Kidney (tissue), 14 donors: ENCODE measurements around the gene KANTR. TPM values are rescaled to one million over a fixed set of nuclear protein-coding genes. Genes with fewer than 3 reads are reported as not detected.
A peak's percentile ranks its signal among the peaks of the same experiment; 100 is the strongest.

Experiments
- DNase-seq, 5 donors: peaks; one replicate each; pipeline ENCODE4 v3.0.0-alpha.2; 2013 to 2020
- FAIRE-seq: peaks from 2 replicates; lab custom pipeline; 2012; peaks lifted over from hg19 to GRCh38; lab: Jason Lieb, UNC
- H3K27ac ChIP-seq, 2 donors: one replicate each; pipeline ENCODE4 v1.7.0; 2013; ENCODE audit warnings: low read depth in 2 of 2, low read length in 2 of 2, inconsistent platforms in 1 of 2
- H3K27me3 ChIP-seq: one replicate; pipeline ENCODE4 v1.7.1; 2013; ENCODE audit warnings: low read length, inconsistent platforms; ENCODE audit not compliant: control insufficient read depth, insufficient read depth
- H3K36me3 ChIP-seq, 3 donors: one replicate each; pipeline versions ENCODE4 v1.7.0 to v1.7.1; 2013; ENCODE audit warnings: low read length in 3 of 3, control low read depth in 1 of 3, inconsistent platforms in 1 of 3; ENCODE audit not compliant: insufficient read depth in 3 of 3, control insufficient read depth in 2 of 3
- H3K4me1 ChIP-seq, 3 donors: one replicate each; pipeline versions ENCODE4 v1.7.0 to v1.7.1; 2013; ENCODE audit warnings: low read length in 3 of 3, inconsistent platforms in 1 of 3, low read depth in 1 of 3; ENCODE audit not compliant: control insufficient read depth in 2 of 3, insufficient read depth in 2 of 3
- H3K4me3 ChIP-seq, 3 donors: one replicate each; pipeline versions ENCODE4 v1.7.0 to v1.8.1; 2013; ENCODE audit warnings: low read length in 3 of 3, control low read depth in 1 of 3, inconsistent platforms in 1 of 3
- H3K9ac ChIP-seq, 3 donors: one replicate each; pipeline versions ENCODE4 v1.7.0 to v1.7.1; 2013; ENCODE audit warnings: low read length in 3 of 3, control low read depth in 1 of 3, inconsistent platforms in 1 of 3
- H3K9me3 ChIP-seq, 3 donors: one replicate each; pipeline versions ENCODE4 v1.7.0 to v1.7.1; 2013; ENCODE audit warnings: low read length in 3 of 3, control low read depth in 1 of 3, inconsistent platforms in 1 of 3; ENCODE audit not compliant: control insufficient read depth in 2 of 3, insufficient read depth in 1 of 3
- intact Hi-C: fragments of 100-400 bp; cut with DNase I; formaldehyde crosslinking; loops from one replicate; pipeline ENCODE4 v1.11.1; 2022
- polyA plus RNA-seq: library from polyadenylated mRNA; stranded (reverse); fragments of 350-450 nt; fragmentation: Illumina TruSeq; extraction: RNeasy Lipid Tissue Mini Kit (QIAGEN cat#74804); gene quantifications from one replicate; pipeline ENCODE4 v1.2.3, GENCODE V29; 2014; ENCODE audit warnings: low read depth, low replicate concordance; ENCODE audit not compliant: insufficient read depth
- total RNA-seq: library from RNA; stranded (reverse); fragmentation: NEBNext Ultra II Directional; extraction: Animal tissue kit (Norgen Biotek cat#: 25700); gene quantifications from one replicate; pipeline ENCODE4 v1.2.1, GENCODE V29; 2021
- TF ChIP-seq, protein P1 (sequence below): IDR thresholded peaks from 3 replicates; pipeline ENCODE4 v1.5.1; 2012; ENCODE audit warnings: mild to moderate bottlenecking, moderate library complexity, borderline replicate concordance; ENCODE audit not compliant: insufficient read depth; ENCODE audit errors: extremely low read depth
- donor health status: control.
- donor health status: control.
- donor health status: control.
- donor health status: control.
- donor health status: control.
- donor health status: DM: yes; HTN: yes; CAD: no.
- donor health status: Normal renal cell carcinoma (clear cell type).

The KANTR gene
- total and polyA plus RNA-seq, 2 donors from 2014 or later, result 3.7 to 11.5 TPM

DNA sequence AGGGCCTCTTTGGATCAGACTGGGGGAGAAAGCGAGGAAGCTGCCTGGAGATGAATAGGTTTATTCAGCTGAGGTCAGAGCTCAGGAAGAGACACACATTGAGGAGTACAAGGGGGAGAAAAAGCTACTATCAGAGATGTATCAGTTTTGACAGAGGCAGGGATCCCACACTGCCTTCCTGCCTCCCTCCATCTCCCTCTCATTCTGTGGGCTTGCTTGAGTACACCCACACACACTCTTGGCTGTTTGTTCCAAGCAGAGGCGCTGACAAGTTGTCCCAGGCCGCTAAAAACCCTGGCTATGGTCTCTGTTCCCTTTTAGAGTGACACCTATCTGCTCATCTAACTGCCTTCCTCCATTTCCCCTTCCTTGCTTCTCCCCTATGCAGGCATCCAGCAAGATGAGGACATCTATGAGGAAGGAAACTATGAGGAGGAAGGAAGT lies 6.5 kb upstream of the KANTR start:
- Histone ChIP-seq H3K4me3 (no peak overlapping the region), H3K9ac (no peak overlapping the region), H3K27me3 (peaks cover 4% of the 10 kb centered on the region), H3K4me1 (peaks cover 0 to 4% (median 0%) of the 10 kb centered on the region in 3 donors), H3K27ac (peak overlapping the region in 1 of 2 donors; percentile 90), H3K9me3 (no peaks in the 10 kb centered on the region), H3K36me3 (peaks cover 0 to 8% (median 4%) of the 10 kb centered on the region in 3 donors)
- FAIRE-seq, result no peak
- intact Hi-C loops, result no loop called here
- no peak for DNase-seq
- TF ChIP-seq, protein P1, sequence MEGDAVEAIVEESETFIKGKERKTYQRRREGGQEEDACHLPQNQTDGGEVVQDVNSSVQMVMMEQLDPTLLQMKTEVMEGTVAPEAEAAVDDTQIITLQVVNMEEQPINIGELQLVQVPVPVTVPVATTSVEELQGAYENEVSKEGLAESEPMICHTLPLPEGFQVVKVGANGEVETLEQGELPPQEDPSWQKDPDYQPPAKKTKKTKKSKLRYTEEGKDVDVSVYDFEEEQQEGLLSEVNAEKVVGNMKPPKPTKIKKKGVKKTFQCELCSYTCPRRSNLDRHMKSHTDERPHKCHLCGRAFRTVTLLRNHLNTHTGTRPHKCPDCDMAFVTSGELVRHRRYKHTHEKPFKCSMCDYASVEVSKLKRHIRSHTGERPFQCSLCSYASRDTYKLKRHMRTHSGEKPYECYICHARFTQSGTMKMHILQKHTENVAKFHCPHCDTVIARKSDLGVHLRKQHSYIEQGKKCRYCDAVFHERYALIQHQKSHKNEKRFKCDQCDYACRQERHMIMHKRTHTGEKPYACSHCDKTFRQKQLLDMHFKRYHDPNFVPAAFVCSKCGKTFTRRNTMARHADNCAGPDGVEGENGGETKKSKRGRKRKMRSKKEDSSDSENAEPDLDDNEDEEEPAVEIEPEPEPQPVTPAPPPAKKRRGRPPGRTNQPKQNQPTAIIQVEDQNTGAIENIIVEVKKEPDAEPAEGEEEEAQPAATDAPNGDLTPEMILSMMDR, result no peak

GRCh38 chrX:53088136-53088974 lies 5.6 kb upstream of the KANTR start:
- H3K36me3 ChIP-seq, result peaks cover 0 to 8% (median 4%) of the 10 kb centered on the region in 3 donors
- DNase-seq (peak; percentile 86 to 94 (median 91)), FAIRE-seq (peak; percentile 70)
- peak overlapping the region; percentile 67 to 90 for H3K27ac ChIP-seq
- intact Hi-C loops, result no loop called here
- TF ChIP-seq, protein P1, result no peak
- no peaks in the 10 kb centered on the region for H3K9me3 ChIP-seq
- H3K4me3 ChIP-seq, result peak overlapping the region; percentile 60 to 72 (median 65)
- peak overlapping the region; percentile 58 to 80 (median 77) for H3K9ac ChIP-seq
- H3K27me3 ChIP-seq, result peaks cover 4% of the 10 kb centered on the region
- peaks cover 0 to 4% (median under 1%) of the 10 kb centered on the region in 3 donors for H3K4me1 ChIP-seq

GRCh38 chrX:53089224-53089842 lies 4.6 kb upstream of the KANTR start:
- peaks cover 0 to 3% (median 2%) of the 10 kb centered on the region in 3 donors for H3K4me1 ChIP-seq
- peak in 3 of 5 donors; percentile 57 to 78 (median 66) for DNase-seq
- H3K27me3 ChIP-seq, result peaks cover 4% of the 10 kb centered on the region
- FAIRE-seq, result peak; percentile 93
- no peaks in the 10 kb centered on the region for H3K9me3 ChIP-seq
- intact Hi-C loops, result no loop called here
- peak overlapping the region; percentile 60 to 72 (median 65) for H3K4me3 ChIP-seq
- H3K27ac ChIP-seq, result peak overlapping the region in 1 of 2 donors; percentile 90
- peak overlapping the region; percentile 58 to 80 (median 77) for H3K9ac ChIP-seq
- peaks cover 0 to 8% (median 4%) of the 10 kb centered on the region in 3 donors for H3K36me3 ChIP-seq
- TF ChIP-seq, protein P1, result peak; percentile 72
